Epithelial cell of proximal tubule (primary cell): ENCODE data around the gene NOL12. TPM values are rescaled to one million over a fixed set of nuclear protein-coding genes. Genes with fewer than 3 reads are reported as not detected.
A peak's percentile ranks its signal among the peaks of the same experiment; 100 is the strongest.

Experiments used
- DNase-seq: peaks from one replicate; pipeline ENCODE4 v3.0.0-alpha.2; 2011; ENCODE audit warnings: low read depth
- H3K4me3 ChIP-seq: 2 replicates; pipeline ENCODE4 v1.5.1; 2011; ENCODE audit warnings: low read depth, mild to moderate bottlenecking, low read length
- CTCF ChIP-seq: conservative IDR thresholded peaks from 2 replicates; pipeline ENCODE4 v1.5.1; 2012; ENCODE audit warnings: low read depth, mild to moderate bottlenecking, low read length
- total RNA-seq: library from RNA; depleted of rRNA; stranded (reverse); fragments of >200 nt; gene quantifications from 2 replicates; pipeline ENCODE4 v1.2.3, GENCODE V29; 2015

The NOL12 gene
- total RNA-seq, 1 donor from 2014 or later, result 18.2 TPM

GRCh38 chr22:37740455-37741311, 54.5 kb downstream of the NOL12 start:
- TF ChIP-seq CTCF, result no peak
- DNase-seq, result no peak

GRCh38 chr22:37741312-37741795, 55.2 kb downstream of the NOL12 start:
- DNase-seq, result no peak
- TF ChIP-seq CTCF, result no peak
- no peak overlapping the region for H3K4me3 ChIP-seq

More at GRCh38 chr22:37740455-37741311, 54.5 kb downstream of the NOL12 start:
- H3K4me3 ChIP-seq, result no peak overlapping the region

GRCh38 chr22:37742376-37743171, 56.4 kb downstream of the NOL12 start:
- TF ChIP-seq CTCF, result no peak
- no peak overlapping the region for H3K4me3 ChIP-seq
- peak; percentile 61 for DNase-seq

Other genes with a start within 250 kb of the NOL12 start
- 0.07 TPM in 1 of 2 replicates, not detected in the other for gene MFNG, start 200.0 kb upstream of the NOL12 start, total RNA-seq
- 60.0 and 63.8 TPM in 2 replicates for gene CARD10, start 166.9 kb upstream of the NOL12 start, total RNA-seq
- gene CDC42EP1, start 125.9 kb upstream of the NOL12 start, total RNA-seq, result 102 and 110 TPM in 2 replicates
- not detected in 2 replicates for gene LGALS2, start 106.3 kb upstream of the NOL12 start, total RNA-seq
- 43.8 and 49.6 TPM in 2 replicates for gene GGA1, start 77.5 kb upstream of the NOL12 start, total RNA-seq
- gene SH3BP1, start 46.7 kb upstream of the NOL12 start, total RNA-seq, result 15.1 and 25.0 TPM in 2 replicates
- 21.0 and 42.3 TPM in 2 replicates for gene PDXP, start 27.6 kb upstream of the NOL12 start, total RNA-seq
- gene LGALS1, start 10.7 kb upstream of the NOL12 start, total RNA-seq, result 1,711 and 1,833 TPM in 2 replicates
- 75.1 and 82.2 TPM in 2 replicates for gene TRIOBP, start 10.7 kb downstream of the NOL12 start, total RNA-seq
- 29.1 and 36.0 TPM in 2 replicates for gene GCAT, start 121.6 kb downstream of the NOL12 start, total RNA-seq
- not detected in 2 replicates for gene GALR3, start 137.0 kb downstream of the NOL12 start, total RNA-seq
- gene ANKRD54, start 158.0 kb downstream of the NOL12 start, total RNA-seq, result 38.6 and 41.9 TPM in 2 replicates
- 333 and 418 TPM in 2 replicates for gene EIF3L, start 163.1 kb downstream of the NOL12 start, total RNA-seq
- 74.8 and 79.2 TPM in 2 replicates for gene MICALL1, start 220.0 kb downstream of the NOL12 start, total RNA-seq